DMS153 treated with DMSO at 0.1 percent for 48 hours (cell line): ENCODE data around the gene TMEM123.
A peak's percentile ranks its signal among the peaks of the same experiment; 100 is the strongest.

Experiments
- DNase-seq: peaks from one replicate; lab custom pipeline; 2025; ENCODE audit not compliant: unreplicated experiment; lab: John Stamatoyannopoulos, UW

Gene TMEM123

GRCh38 chr11:102428696-102429095 is 23.9 kb downstream of the TMEM123 start:
- no peak for DNase-seq

DNA sequence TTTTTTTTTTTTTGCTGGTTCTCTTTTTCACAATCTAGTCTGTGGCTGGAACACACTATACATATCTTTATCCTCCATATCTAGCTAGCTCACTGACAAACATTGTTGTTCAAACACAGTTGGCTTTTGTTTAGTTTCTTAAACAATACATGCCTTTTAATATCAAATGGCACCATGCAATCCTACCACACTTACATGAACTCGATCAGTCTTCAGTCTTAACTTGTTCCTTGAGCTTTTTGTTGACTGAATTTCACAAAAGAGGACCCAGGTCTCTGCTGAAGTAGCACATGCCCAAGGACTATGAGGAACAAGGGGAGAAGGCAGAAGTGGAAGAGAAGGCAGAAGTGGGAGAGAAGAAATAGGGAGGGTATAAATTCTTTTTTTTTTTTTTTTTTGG is 25.5 kb downstream of the TMEM123 start:
- DNase-seq = no peak

- no peak for DNase-seq
These were observed 26.0 kb downstream of the TMEM123 start for GRCh38 chr11:102426570-102426969.

- no peak for DNase-seq
These were observed 26.6 kb downstream of the TMEM123 start for GRCh38 chr11:102426000-102426399.

- DNase-seq = no peak
These were observed 28.6 kb downstream of the TMEM123 start for GRCh38 chr11:102423936-102424335.

DNA sequence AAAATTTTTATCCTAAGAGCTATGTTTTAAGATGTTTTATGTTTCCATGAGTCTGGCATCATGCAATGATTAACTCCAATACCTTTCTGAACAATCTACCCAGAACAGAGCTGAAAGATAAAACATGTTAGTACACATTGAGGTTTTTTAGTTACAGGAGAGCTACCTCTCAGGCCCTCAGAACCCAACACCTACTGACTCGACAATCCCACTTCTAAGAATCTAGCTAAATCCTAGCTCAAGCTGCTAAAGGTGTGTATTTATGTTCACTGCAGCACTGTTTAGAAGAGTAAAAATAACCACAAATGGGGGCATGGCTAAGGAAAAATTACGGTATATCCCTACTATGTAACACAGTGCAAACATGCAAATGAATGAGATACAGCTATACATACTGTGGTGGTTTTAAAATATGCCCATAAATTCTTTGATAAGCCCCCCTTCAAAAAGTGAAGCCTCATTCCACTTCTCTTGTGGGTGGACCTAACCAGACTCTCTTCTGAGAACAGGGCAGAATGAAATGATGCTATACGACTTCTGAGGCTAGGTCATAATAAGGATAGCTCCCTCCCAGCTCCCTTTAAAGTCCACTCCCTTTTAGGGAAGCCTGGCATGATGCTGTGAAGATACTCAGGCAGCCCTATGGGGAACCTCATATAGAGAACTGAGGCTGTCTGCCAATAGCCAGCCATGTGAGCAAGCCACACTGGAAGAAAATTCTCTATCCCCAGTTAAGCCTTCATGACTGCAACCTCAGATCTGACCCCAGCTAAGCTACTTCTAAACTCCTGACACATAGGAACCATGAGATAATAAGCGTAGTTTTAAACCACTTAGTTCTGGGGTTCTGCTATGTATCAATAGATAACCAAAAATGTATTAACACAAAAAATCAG is 29.5 kb downstream of the TMEM123 start:
- no peak for DNase-seq

- peak; percentile 67 for DNase-seq
These were observed 31.3 kb downstream of the TMEM123 start for GRCh38 chr11:102421261-102421660.

GRCh38 chr11:102420547-102420946 is 32.0 kb downstream of the TMEM123 start:
- no peak for DNase-seq

DNA sequence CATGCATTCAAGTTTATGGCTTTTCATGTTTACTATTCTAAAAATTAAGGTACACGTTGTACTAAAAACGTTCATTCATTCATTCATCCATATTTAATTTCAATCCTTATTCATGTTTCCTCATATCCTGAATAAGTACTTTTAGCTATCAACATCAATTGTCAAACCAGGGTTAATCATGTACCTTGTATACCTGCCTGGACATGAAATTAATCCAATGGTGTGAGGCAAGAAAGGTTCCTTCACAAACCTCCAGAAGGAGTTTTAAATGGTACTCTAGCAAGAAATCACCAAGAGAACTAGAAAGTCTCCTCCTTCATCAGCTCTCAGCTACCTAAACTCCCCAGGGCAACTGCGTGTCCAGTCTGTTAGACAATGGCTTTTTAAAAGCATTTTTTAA is 33.4 kb downstream of the TMEM123 start:
- DNase-seq = no peak

- no peak for DNase-seq
These were observed 35.6 kb downstream of the TMEM123 start for GRCh38 chr11:102416976-102417375.

DNA sequence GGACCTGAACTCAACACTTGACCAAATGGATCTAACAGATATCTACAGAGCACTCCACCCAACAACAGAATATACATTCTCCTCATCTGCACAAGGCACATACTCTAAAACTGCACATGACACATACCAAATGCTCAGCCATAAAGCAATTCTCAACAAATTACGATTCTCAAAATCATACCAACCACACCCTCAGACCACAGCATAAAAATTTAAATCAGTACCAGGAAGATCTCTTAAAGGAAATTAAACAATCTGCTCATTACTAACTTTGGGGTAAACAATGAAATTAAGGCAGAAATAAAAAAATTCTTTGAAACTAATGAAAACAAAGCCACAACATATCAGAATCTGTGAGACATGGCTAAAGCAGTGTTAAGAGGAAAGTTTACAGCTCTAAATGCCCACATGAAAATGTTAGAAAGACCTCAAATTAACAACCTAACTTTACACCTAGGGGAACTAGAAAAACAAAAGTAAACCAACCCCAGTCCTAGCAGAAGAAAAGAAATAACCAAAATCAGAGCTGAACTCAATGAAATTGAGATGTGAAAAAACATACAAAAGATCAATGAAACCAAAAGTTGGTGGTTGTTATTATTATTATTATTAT is 37.2 kb downstream of the TMEM123 start:
- no peak for DNase-seq

DNA sequence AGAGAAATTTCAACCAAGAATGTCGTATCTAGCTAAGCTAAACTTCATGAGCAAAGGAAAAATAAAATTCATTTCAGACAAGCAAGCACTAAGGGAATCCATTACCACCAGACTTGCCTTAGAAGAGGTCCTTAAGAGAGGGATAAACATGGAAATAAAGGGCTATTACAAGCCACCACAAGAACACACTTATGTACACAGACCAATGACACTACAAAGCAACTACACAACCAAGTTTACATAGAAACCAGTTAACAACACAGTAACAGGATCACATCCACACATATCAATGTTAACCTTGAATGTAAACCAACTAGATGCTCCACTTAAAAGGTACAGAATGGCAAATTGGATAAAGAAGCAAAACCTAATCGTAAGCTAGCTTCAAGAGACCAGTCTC is 38.0 kb downstream of the TMEM123 start:
- DNase-seq = peak; percentile 19

- DNase-seq = no peak
These were observed 39.1 kb downstream of the TMEM123 start for GRCh38 chr11:102413497-102413896.

- no peak for DNase-seq
These were observed 41.4 kb downstream of the TMEM123 start for GRCh38 chr11:102411142-102411541.

GRCh38 chr11:102410382-102410784 is 42.2 kb downstream of the TMEM123 start:
- no peak for DNase-seq

DNA sequence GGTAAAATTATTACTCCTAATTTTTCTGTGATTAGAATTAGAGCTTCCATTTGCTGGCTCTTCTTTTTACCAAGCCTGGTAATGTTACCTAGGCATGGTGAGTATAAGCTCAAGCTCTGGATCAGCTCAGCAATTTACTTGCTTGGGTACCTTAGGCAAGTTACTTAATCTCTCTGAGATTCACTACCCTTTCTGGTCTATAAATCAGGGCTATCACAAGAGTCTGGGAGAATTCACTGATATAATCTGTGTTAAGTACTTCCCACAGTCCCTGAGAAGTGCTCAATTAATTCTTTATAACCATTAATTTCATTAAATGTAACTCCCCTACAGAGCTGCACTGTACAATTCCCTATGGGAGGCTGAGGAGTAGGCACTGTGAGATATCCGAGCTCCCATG is 44.2 kb downstream of the TMEM123 start:
- DNase-seq = no peak

DNA sequence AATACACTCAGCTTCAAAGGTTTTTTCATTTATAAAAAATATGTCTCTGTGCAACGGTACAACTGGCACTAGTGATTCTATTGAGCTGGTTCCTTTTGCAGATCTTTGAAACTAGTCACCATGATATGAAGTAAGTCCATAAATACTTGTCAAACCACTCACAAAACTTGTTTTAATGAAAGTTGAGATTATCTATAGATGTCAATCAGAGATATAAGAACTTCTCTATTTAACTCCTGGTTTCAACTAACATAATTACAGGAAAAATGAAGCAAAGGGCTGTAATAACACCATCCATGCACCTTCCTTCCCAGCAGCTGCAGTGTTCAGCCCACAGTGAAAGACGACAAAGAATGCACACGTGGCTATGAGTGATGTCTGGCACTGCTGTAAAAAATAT is 44.7 kb downstream of the TMEM123 start:
- DNase-seq = no peak

GRCh38 chr11:102406099-102406498 is 46.5 kb downstream of the TMEM123 start:
- no peak for DNase-seq

DNA sequence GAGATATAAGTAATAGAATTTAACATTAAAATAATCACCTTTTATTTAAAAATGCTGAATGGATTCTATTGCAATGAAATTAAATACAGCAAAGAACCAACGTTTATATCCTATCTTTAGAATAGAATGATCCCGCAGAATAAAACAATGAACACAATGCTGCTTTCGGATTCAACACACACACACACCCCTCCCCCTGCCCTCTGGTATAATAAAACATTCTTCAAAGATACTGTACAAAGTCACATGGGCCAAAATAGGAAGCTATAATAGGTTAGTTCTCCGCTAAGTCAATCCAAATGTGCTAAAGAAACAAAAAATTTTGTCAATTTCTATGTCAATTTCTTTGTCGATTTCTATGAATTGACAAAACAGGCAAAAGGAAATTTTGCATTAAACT is 47.1 kb downstream of the TMEM123 start:
- no peak for DNase-seq

DNA sequence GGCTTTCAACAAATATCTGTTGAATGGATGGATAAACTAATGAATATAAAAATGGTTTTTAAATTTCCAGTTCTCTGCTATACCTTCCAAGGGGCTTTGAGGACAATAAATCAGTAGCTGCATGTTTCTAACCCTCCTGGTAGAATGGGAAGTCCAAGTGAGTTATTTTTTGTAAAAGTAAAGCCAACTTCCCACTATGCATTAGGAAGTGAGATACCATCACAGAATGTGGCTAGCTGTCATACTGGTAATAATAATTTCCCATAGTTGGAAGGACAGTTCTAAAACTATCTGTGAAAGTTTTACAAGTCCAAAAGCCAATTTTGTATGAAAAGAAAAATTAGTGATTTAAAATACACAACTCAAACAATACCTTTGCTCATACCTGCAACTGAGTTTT is 50.0 kb downstream of the TMEM123 start:
- DNase-seq = no peak

GRCh38 chr11:102401905-102402304 is 50.7 kb downstream of the TMEM123 start:
- DNase-seq = no peak

DNA sequence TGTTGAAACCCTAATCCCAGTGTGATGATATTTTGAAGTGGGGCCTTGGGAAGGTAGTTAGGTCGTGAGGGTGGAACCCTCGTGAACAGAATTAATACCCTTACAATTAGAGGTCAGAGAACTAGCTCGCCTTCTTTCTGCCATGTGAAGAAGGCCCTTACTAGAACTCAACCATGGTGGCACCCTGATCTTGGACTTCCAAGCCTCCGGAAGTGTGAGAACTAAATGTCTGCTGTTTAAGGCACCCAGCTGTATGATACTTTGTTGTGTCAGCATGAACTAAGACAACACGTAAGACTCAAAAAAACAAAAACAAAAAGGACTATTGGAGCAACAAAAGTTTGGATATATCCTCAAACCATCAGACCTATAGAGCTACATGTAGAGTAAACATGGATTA is 52.0 kb downstream of the TMEM123 start:
- DNase-seq = no peak

DNA sequence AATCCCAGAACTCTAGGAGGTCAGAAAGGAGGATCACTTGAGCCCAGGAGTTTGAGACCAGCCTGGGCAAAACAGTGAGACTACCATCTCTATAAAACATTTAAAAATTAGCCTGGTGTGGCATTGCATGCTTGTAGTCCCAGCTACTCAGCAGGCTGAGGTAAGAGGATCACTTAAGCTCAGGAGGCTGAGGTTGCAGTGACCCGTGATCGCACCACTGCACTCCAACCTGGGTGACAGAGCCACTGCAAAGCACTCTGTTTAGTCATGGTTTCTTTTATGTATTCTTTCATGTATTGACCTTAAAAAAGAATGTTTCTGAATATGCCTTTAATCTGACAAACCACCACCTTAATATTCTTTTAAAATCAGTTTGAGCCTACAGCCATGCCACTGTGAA is 53.4 kb downstream of the TMEM123 start:
- DNase-seq = no peak
